Renal pelvis (tissue), 12 donors: ENCODE measurements around the gene HLA-DQA2. TPM values are rescaled to one million over a fixed set of nuclear protein-coding genes. Genes with fewer than 3 reads are reported as not detected.
"Not testable (repeated sequence)": the region's sequence is repeated elsewhere in the genome, so short reads cannot be mapped to it uniquely, and the experiment has no call there.

Experiments
- DNase-seq: peaks from one replicate; pipeline ENCODE4 v3.0.0-alpha.2; 2013
- long read RNA-seq, 16 experiments: transcript quantifications; one replicate each; lab custom pipeline, GENCODE V29; 2026
- polyA plus RNA-seq, 3 donors: library from polyadenylated mRNA; unstranded; fragments of 120-200 nt; gene quantifications; one replicate each; pipeline ENCODE4 v1.2.1, GENCODE V29; 2013; ENCODE audit not compliant: insufficient read length in 3 of 3

HLA-DQA2 gene
- polyA plus RNA-seq: 1 to 10 TPM in 1 of 3 donors, under 1 TPM in 2; 0.14 to 1.2 (median 0.36) TPM
- long read RNA-seq, donor 1: 0 reads
- long read RNA-seq, donor 2: 0 reads
- long read RNA-seq, donor 3: 0 reads
- long read RNA-seq, donor 4, partial matches to known transcripts: 29 of 29 reads
- long read RNA-seq, donor 4, other reads (novel, unspliced or antisense): 0 of 29 reads
- long read RNA-seq, donor 5: 0 reads
- long read RNA-seq, donor 6: 0 reads
- long read RNA-seq, donor 7: 0 reads
- long read RNA-seq, donor 8: 0 reads
- long read RNA-seq, donor 9: 0 reads
- long read RNA-seq, donor 10: 0 reads
- long read RNA-seq, donor 11: 0 reads
- long read RNA-seq, donor 12: 0 reads
- long read RNA-seq, donor 13: 0 reads
- long read RNA-seq, donor 14: 0 reads
- long read RNA-seq, donor 15: 0 reads
- long read RNA-seq, donor 16: 0 reads

DNA sequence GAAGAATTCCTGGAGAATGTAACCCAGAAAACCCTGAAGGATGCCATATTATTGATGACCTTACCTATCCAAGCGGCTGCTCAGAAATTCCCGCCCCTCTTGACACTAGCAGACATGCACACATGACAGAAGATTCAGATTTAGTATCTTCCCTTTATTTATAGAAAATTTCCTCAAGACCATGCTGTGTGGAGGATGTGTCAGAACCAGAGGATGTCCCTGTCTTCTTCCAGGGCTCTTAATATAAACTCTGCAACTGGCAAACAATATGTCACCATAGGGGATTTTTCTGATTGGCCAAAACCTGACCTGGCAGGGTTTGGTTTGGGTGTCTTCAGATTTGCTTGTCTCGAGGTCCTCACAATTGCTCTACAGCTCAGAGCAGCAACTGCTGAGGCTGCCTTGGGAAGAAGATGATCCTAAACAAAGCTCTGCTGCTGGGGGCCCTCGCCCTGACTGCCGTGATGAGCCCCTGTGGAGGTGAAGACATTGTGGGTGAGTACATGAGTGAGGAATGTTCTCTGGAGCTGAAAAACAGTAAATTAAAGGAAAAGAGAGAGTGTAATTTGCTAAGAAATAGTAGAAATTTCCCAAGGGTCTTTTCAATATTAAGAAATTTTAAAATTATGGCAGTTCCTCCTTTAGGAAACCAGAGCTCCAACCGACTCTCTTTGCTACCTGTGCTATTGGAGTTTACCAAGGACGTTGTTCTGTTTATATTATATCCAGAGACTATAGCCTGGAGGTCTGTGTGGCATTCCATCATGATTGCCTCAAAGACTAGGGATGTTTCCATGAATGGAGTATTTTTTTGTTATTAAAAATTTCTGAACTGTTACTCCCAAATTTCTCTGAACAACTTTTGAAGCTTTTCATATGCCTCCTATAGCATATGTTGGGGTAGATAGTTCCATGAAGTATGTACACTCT is at the start of gene HLA-DQA2:
TSS of gene HLA-DQA2 (plus strand) at position 361 of the 930 bp plus-strand sequence. CDS start at position 414, 53 bp downstream.
- no peak for DNase-seq

DNA sequence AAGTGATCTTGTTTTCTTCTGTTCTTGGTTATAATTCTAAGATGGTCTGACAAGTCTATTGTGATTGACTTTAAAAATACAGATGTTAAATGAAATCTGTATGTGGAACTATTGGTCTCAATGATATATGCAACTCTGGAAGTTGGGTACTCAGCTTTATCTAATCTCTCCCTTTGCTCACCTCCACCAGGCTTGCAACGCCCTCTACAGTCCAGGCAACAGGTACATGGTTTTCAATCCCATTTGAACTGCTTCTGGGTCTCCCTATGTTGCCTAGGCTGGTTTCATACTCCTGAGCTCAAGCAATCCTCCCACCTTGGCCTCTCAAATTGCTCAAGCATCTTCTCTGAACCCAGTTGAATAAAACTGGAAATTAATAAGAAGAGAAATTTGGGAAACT is 49.2 kb upstream of the HLA-DQA2 start:
- no peak for DNase-seq

DNA sequence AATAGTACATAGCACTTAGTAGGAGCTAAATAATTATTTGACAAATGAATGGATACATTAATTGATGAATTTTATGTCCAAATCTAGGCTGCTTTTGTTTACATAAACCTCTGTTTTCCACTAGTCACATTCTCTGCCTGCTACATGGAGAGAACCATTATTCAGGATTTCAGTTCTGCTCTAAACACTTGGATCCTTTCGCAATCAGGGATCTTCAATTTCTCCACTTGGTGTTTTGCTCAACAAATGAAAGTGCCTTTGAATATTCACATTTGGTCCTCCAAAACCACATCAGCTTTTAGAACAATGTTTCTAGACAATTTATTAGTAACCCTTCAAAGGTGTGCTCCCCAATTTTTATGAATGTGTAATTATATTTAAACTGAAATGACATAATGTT is 44.2 kb upstream of the HLA-DQA2 start:
- no peak for DNase-seq

DNA sequence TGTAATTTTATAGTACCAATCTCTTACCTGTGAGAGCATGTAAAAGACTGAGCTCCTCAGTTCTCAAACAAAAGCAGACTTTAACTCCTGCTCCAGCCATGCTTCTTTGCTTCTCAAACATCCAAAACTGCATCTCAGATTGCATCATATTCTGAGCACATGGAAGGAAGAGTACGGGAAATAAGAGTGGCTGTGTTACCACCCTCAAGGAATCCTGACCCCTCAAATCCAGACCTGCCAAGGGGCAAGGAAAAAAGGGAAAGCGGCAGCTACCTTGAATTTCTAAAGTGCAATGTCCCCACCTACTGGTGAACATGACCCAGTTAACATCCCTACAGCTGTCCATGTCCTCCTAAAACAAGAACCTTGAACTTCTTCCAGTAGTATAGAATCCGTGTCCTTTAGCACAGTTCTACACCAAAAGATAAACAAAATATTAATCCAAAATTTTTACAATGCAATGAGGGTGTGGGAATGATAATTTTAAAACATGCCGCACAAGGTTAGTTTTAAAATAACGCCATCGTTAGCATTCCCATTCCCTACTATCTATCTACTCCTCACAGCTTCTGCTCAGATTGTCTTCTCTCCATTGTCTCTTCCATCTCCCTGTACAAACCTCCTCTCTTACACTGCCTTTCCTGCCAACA is 40.7 kb upstream of the HLA-DQA2 start:
- DNase-seq: peak; percentile 64

DNA sequence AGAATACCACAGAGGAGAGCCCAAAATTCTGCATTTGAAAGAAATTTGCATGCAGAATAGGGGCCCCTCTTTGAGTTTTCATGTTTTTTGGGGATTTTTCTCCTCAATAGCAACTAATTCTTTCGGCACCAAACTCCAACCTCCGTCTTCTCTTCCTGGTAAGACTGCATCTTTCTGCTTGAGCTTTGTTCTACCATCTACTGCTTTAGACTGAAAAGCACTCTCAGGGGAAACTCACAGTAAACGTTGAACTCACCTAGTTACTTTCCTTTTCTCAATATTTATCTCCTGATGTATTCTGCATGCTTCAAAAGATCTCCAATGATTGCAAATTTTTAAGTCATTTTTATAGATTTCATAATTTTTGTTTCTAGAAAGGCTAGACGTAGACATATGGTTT is 37.8 kb upstream of the HLA-DQA2 start:
- DNase-seq: no peak

DNA sequence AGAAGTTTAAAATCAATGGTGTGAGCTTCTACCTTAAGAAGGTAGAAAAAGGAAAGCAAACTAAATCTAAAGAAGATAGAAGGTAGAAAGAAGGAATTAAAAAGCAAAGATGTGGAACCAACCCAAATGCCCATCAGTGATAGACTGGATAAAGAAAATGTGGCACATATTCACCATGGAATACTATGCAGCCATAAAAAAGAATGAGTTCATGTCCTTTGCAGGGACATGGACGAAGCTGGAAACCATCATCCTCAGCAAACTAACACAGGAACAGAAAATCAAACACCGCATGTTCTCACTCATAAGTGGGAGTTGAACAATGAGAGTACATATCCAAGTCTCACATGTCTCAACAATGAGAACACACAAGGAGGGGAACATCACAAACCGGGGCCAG is 36.0 kb upstream of the HLA-DQA2 start:
- not testable (repeated sequence) for DNase-seq

DNA sequence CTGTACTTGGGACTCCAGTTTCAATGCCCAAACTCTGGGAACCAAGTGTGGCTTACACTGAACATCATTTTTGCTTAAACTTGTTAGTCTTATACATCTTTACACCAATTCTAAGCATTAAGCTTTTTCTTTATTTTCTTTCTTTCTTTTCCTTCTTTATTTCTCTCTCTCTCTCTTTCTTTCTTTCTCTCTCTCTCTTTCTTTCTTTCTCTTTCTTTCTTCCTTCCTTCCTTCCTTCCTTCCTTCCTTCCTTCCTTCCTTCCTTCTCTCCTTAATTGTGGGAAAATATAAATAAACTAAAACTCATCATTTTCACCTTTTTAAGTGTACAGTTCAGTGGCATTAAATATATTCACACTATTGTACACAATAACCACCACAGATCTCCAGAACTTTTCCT is 31.6 kb upstream of the HLA-DQA2 start:
- DNase-seq: no peak

DNA sequence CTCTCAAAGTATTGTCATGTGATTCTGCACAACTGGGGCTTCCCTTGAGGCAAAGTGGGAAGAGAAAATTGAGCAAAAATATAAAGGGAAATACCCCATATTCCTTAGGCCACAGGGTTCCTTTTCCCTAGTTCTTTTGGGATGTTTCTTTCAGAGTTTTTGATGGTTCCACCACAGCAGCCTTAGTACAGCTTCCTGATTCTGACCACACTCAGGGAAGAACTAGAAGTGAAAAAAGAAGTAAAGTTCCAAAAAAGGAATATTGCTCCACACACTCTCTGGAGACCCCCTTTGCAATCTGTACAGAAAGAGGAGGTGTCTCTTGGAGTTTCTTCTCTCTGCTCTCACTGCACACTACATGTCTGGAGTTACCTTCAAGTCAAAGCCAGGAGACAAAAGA is 27.9 kb upstream of the HLA-DQA2 start:
- DNase-seq: no peak

DNA sequence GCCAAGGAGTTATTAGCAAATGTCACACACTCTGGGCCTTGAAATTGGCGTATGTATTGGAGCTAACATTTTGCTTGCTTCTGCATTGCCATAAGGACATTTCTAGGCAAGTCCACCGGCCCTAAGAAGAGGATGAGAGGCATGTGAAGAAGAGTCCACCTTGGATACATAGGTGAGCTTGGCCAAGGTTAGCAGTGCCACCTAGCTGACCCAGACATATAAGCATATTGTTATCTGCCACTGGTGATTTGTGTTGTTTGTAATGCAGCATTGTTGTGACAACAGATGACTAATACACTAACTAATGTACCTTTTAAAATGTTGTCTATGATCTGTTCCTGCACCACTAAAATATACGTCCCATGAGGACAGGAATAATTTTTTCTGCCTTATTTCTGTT is 24.8 kb upstream of the HLA-DQA2 start:
- DNase-seq: no peak

DNA sequence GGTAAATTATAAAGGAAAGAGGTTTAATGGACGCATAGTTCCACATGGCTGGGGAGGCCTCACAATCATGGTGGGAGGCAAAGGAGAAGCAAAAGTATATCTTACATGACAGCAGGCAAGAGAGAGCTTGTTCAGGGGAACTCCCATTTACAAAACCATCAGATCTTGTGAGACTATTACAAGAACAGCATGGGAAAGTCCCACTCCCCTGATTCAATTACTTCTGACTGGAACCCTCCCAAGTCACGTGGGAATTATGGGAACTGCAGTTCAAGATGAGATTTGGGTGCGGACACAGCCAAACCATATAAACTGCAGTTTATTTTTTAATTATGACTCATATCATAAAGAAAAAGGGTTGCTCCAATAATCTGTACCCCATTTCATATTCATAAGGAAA is 22.3 kb upstream of the HLA-DQA2 start:
- DNase-seq: no peak

DNA sequence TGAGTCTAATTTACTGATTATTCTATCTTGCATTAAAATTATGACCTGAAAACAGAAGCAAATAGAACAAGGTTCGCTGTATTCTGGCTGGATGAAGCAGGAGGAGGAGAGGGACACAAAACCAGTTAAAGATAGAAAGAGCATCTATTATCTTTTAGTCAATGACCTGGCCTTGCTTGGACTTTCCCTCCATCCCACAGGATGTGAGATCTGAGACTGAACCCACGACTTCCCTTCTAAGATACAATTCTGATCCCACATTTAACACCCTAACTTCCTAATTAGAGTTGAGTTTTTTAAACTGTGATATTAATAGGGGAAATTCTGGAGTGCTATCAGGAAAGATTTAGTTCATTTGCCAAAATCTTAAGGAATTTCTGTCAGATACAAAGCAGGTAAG is 3.1 kb upstream of the HLA-DQA2 start:
- DNase-seq: no peak

DNA sequence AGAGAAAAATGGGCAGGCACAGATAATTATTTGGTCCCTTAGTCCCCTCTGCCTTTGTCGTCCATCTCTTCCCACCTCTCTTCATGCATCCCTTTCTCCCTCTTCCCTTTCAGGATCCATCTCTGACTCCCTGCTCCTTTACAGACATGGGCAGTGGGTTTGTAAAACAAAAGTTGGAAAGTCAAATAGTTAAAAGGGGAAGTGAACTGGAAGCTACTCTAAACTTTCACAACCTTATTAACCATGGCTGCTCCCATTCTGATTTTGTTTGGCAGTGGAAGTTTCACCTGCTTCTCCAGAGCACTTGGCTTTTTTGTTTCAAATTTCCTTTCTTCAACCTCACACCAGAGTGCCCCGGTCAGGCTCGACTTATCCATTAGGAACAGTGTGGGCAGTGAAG is 1.2 kb downstream of the HLA-DQA2 start:
- no peak for DNase-seq

DNA sequence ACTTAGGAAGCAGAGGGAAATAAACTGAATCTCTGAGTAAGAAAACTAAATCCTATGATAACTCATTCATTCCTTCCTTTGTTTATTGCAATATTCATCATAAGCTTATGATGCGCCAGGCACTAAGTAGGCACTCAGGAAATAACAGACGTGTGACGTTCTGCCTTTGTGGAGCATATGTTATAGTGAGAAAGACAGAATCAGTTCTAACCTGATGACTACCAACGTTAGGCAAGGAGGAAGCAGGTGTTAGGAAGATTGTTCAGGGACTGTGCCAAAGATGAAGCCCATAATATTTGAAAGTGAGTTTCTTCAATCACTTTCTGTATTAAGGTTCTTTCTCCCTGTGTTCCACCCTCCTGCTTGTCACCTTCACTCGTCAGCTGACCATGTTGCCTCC is 3.6 kb downstream of the HLA-DQA2 start:
- no peak for DNase-seq

DNA sequence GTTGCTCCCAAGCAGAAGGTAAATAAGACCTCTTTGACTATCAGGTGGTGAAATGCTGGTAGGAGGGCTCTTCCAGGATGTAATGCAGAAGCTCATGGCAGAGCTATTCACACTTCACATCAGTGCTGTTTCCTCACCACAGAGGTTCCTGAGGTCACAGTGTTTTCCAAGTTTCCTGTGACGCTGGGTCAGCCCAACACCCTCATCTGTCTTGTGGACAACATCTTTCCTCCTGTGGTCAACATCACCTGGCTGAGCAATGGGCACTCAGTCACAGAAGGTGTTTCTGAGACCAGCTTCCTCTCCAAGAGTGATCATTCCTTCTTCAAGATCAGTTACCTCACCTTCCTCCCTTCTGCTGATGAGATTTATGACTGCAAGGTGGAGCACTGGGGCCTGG is 4.5 kb downstream of the HLA-DQA2 start:
- not testable (repeated sequence) for DNase-seq

DNA sequence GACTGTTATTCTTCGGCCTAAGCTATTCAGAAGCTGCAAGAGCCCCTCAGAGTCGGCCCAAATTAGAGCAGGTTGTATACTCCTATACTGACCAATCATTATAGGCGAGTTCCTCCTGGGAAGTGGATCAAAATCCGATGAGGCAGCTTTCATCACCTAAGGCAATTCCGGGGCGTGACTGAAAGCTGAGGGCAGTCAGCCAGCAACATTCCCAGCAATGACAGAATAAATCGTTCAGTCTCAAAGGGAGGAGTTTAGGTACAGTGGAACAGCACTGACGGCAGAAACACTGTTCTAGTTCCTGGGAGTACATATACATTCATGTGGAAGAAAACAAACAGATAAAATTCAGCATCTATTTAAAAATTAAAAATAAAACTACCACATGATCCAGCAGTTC is 11.4 kb downstream of the HLA-DQA2 start:
- peak; percentile 29 for DNase-seq

DNA sequence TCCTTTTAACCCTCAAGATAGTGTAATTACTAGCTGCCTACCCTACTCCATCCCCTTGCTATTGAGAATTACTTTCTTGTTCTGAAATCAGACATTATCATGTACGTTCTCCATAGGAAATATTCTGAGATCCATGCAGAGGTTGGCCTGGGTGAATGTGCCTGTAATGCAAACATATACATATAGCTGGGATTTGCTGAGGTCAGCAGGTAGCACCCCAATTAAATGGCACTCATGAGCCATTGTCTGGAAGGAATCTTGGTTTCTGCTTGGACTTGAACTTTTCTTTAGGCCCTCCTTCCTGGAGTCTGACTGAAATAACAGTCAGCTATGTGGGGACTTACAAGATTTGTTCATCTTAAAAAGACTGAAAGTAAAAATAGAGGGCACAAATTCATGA is 18.5 kb downstream of the HLA-DQA2 start:
- no peak for DNase-seq

DNA sequence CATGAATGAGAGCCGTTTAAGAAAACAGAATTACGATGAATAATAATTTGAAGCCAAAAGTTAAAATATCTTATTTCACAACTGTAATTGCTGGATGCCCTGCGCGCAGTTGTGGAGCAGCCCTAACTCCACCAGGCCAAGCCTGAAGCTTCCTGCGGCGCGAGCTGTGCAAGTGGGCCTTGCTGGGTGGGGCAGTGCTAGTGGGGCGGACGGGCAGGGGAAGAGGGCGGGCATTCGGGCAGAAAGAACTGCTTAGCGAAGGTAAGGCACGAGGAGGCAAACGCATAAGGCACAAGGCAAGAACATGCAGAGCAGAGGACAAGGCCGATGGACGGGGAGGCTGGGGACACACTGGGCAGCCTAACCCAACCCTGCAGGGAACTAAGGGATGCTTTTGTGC is 19.9 kb downstream of the HLA-DQA2 start:
- DNase-seq: no peak

DNA sequence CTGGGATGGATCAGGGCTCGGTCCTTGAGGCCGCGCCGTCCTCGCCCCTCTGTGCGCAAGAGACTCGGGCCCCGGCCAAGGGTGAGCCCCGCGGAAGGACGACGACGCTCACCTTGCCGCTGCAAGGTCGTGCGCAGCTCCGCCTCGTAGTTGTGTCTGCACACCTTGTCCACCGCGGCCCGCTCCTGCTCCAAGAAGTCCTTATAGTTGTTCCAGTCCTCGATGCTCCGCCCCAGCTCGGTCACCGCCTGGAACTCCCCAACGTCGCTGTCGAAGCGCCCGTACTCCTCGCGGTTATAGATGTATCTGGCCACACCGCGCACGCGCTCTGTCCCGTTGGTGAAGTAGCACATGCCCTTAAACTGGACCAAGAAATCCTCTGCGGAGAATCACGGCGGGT is 20.4 kb downstream of the HLA-DQA2 start:
- no peak for DNase-seq

DNA sequence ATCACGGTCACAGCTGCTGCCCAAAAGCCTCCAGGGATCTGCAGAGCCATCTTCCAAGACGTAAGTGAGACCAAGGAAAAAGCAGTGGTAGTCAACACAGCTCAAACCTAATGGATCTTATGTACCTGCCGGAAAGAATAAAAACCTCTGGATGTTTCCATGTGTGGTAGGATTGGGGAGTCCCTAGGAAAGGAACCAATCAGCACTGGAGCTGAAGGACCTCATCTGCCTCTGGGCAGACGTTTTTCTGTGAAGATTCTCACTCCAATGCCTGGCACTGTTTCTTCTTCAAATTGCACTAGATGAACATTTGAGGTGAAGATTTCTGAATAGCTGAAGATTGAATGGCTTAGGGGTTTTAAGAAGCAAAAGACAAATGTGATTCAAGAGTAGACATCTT is 22.2 kb downstream of the HLA-DQA2 start, which contains the start of gene HLA-DQB2:
TSS of gene HLA-DQB2 (minus strand) at position 112 of the 400 bp plus-strand sequence. CDS start at position 50, 62 bp downstream.
- DNase-seq: no peak

DNA sequence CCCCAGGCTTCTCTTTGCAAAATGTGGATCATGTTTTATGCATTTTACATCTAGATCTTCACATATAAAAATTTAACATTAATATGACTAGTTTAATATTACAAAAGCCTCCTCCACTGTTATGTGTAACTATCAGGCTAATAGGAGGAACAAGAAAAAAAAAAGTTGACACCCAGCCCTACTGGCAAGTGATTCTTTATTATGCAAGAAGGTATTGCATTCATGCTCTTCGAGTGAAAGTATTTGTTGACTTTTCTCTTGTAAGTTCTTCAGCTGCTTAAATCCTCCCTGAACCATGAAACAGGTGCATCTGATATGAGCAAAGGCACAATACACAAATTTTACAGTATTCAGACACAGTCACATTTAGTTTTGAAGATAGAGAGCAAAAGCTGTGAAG is 22.9 kb downstream of the HLA-DQA2 start:
- DNase-seq: no peak

DNA sequence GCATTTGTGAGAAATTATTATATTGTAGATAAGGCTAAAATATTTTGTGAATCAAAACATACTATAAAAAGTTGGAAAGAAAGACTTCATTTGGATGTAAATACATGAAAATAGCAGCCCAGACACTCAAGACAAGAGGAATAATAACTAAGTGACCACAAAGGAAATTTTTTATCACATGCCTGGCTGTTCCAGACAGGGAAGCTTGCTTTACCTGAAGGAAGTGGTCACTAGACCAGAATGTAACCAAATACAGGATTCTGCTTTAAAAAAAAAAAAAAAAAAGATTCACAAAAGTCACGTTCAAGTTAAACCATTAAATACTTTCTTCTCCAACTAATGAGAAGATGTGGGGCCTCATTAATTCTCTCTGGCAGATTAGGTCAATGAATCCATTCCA is 31.5 kb downstream of the HLA-DQA2 start:
- DNase-seq: no peak

DNA sequence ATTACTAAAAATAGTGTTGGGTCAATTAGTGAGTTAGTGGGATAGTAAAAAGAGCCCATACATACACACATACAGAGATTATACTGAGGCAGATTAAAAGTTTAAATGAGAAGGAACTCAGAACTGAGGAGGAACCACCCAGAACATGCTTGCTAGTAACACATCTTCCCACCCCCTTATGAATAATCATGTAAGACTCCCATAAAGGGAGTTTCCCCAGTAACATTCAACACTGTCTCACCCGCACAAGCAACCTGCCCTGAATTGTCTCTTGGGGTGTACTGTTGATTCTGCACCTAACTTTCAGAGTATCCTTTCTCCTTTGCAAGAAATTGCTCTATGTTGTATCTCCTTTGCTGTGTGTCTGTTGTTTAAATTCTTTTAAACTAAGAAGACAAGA is 33.2 kb downstream of the HLA-DQA2 start:
- DNase-seq: no peak
